Fibroblast of villous mesenchyme (primary cell): Measurements from ENCODE around the gene DRC3. TPM values are rescaled to one million over a fixed set of nuclear protein-coding genes. Genes with fewer than 3 reads are reported as not detected.

Experiments used
- DNase-seq: peaks from one replicate; pipeline ENCODE4 v3.0.0-alpha.2; 2010; ENCODE audit warnings: low read depth
- H3K4me3 ChIP-seq: 2 replicates; pipeline ENCODE4 v1.5.1; 2011; ENCODE audit warnings: low read depth, mild to moderate bottlenecking, low read length
- CTCF ChIP-seq: IDR thresholded peaks from 2 replicates; pipeline ENCODE4 v1.5.1; 2012; ENCODE audit warnings: low read depth, mild to moderate bottlenecking, low read length; ENCODE audit not compliant: insufficient read depth
- total RNA-seq: library from RNA; depleted of rRNA; stranded (reverse); fragments of >200 nt; gene quantifications from 2 replicates; pipeline ENCODE4 v1.2.3, GENCODE V29; 2012

DRC3 gene
- total RNA-seq, 1 donor: under 0.01 TPM

GRCh38 chr17:17965152-17965721 is 7.4 kb upstream of the DRC3 start:
- DNase-seq: no peak
- TF ChIP-seq CTCF: no peak

GRCh38 chr17:17966399-17966798 is 6.3 kb upstream of the DRC3 start:
- no peak for TF ChIP-seq CTCF
- H3K4me3 ChIP-seq: no peak overlapping the region
- DNase-seq: no peak

More at GRCh38 chr17:17965152-17965721, 7.4 kb upstream of the DRC3 start:
- H3K4me3 ChIP-seq: no peak overlapping the region

- H3K4me3 ChIP-seq: peak overlapping the region; percentile 82
- TF ChIP-seq CTCF: no peak
- peak; percentile 61 for DNase-seq
Observed at GRCh38 chr17:17970699-17971430, 1.8 kb upstream of the DRC3 start.

- DNase-seq: peak; percentile 17
- no peak for TF ChIP-seq CTCF
- peak overlapping the region; percentile 82 for H3K4me3 ChIP-seq
Observed at GRCh38 chr17:17971431-17972125, 1.1 kb upstream of the DRC3 start.

- no peak for DNase-seq
- peak overlapping the region; percentile 61 for H3K4me3 ChIP-seq
- no peak for TF ChIP-seq CTCF
Observed at GRCh38 chr17:17972952-17973254, 241 bp downstream of the DRC3 start.

- no peak for TF ChIP-seq CTCF
- H3K4me3 ChIP-seq: no peak overlapping the region
- no peak for DNase-seq
Observed at GRCh38 chr17:17975436-17975835, 2.8 kb downstream of the DRC3 start.
